Non-pigmented ciliary epithelial cell (primary cell): ENCODE data around the gene KCNA3.
"Not testable (repeated sequence)": the region's sequence is repeated elsewhere in the genome, so short reads cannot be mapped to it uniquely, and the experiment has no call there.

Experiments
- DNase-seq: peaks from one replicate; pipeline ENCODE4 v3.0.0-alpha.2; 2010; ENCODE audit warnings: low read depth

Gene KCNA3

DNA sequence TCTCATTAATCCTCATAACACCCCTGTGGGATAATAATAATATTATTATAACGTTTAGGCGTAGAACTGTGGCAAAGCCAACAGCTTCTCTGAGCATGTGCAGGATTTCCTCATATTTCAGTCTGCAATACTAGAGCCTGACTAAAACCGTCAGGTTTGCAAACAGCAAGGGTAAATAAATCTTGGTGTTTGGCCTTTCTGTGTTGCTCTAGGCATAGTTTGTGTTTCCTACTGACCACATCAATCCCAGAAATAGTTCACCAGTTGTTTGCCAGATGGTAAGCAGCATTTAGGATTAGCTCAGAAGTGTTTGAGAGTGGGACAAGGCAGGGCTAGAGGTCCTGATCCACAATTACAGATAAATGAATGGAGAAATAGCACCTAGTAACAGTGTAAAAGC is 2.8 kb upstream of the KCNA3 start:
- no peak for DNase-seq

DNA sequence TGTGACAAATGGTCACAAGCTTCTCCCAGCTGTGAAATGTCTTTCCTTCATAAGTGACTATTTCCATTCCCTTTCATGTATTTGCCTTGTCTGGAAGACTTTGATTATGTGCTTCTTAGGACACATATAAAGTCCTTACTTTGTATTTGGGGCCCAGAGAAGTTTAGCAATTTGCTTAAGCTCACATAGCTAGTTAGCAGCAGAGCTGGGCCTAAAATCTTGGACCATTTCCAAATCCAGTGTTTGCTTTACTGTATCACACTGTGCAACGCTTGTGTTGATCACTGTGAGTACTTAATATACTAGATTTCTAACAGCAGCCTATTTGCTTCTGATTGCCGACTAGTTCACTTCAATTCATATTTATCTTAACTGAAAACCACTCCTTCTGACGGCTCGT is 2.2 kb upstream of the KCNA3 start:
- no peak for DNase-seq

DNA sequence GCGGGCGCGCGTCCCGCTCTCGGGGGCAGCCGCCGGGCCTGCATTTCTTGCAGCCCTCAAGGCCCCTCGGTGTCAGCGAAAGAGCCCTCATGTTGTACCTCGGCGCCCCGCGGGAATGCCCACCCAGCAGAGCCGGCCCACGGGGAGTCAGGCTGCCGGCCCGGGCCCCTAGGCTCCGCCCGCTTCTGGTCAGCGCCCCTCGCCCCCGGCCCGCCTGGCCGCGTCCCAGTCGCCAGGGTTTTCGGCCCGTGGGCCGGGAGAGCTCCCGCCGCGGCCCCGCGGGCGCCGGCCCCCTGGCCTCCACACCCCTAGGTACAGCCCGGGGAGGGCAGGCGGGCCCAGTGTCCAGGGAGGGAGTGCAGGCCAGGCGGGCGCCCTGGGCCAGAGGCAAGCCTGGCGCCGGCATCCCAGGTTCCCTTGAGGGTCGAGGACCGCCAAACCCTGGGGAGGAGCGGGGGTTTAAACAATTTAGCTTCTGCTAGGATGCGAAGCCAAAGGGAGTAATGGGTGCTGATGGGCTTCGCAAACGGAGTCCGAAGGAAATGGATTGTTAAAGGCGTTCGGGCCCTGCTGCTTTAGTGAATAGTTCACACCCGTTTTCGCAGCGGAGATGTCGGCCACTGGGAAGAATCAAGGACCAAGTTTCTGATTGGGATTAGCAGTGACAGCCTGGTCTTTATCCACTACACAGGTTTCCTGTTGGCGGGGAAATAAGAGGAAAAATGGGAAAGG is 486 bp upstream of the KCNA3 start:
- DNase-seq: no peak

DNA sequence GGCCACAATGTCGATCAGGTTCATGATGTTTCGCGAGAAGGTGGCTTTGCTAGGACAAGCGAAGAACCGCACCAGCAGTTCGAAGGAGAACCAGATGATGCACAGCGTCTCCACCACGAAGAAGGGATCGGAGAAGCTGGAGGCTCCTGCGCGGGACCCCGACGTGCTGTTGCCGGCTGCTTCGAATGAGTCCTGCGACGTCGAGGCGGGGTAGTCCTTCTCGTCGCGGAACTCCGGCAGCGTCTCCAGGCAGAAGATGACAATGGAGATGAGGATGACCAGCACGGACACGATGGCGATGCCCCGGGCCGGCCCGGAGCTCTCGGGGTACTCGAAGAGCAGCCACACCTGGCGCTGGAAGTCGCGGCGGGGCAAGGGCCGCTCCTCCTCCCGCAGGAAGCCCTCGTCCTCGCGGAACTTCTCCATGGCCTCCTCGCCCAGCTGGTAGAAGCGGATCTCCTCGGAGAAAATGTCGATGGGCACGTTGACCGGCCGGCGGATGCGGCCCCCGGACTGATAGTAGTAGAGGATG is 869 bp downstream of the KCNA3 start:
- DNase-seq: no peak

DNA sequence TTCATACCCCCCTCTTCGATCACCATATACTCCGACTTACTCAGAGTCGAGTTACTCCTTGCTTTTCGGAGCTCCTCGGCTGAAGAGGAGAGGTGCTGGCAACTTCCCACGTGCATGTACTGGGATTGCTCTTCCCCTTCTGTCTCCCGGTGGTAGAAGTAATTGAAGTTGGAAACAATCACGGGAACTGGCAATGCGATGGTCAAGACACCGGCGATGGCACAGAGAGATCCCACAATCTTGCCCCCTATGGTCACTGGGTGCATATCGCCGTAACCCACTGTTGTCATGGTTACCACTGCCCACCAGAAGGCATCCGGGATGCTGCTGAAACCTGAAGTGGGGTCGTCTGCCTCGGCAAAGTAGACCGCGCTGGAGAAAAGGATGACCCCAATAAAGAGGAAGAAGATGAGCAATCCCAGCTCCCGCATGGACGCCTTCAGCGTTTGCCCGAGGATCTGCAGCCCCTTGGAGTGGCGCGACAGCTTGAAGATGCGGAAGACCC is 1.5 kb downstream of the KCNA3 start:
- no peak for DNase-seq

DNA sequence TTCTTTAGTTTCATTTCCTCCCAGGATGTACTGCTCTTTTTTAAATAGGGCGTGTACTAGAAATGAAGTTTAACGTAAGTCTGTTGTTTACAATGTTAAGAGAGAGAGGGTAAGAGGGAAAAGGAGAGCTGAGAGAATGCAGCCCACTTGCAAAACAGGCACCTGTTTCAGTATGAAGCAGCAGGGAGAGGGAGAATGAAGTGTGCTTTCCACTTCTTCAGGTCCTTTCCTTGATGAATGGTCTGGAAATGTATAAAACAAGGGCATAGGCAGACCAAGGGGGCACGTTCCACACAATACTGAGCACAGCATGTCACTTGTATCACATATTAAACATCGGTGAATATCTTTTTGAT is 2.0 kb downstream of the KCNA3 start:
- no peak for DNase-seq

DNA sequence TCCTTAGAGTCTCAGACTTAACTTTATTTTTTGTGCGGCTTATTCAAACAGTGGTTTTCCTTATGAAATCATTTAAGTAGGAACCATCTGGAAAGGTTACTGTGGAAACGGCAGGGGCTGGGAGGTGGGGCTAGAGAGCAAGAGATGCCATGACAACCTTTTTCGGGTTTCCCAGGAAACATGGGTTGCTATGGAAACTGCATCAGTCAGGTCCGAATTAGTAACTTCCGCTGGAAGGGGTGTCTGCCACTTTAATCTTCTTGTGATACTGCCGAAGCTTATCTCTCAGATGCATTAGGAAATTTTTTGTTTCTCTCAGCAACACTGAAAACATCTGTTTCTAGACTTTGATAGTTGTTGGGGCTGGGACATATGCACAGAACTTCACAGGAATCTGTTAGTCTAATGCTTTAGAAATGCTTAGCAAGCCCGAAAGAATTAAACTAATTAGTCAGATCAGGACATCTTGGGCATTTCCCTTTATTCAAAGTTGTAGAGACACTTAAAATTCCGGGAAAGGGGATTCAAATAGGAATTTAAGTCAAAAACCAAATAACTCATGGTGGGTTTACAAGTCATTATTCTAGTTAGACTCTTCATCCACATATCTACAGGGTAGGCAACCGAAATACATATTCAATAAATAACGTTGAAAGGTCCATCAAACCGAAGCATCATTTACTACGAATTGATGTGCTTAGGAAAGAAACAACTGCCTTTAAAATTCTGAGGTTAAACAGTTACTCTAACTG is 2.6 kb downstream of the KCNA3 start:
- no peak for DNase-seq

DNA sequence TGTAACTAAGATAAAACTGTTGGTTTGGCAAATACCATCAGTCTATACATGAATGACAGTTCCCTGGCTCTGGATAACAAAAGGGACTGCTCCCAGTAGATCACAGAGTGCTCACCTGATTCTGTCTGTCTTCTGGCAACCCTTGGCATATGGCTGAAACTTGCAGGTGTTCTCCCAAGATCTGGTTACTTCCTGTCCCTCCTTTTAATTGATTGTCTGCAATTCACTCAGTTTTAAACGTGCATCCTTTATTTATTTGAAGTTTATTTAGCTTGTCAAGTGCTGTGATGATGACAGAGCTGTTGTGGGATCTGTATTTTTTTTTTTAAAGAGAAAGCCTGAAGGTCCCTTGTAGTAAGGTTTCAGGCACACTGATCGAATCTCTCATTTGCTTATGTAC is 3.4 kb downstream of the KCNA3 start:
- DNase-seq: no peak

DNA sequence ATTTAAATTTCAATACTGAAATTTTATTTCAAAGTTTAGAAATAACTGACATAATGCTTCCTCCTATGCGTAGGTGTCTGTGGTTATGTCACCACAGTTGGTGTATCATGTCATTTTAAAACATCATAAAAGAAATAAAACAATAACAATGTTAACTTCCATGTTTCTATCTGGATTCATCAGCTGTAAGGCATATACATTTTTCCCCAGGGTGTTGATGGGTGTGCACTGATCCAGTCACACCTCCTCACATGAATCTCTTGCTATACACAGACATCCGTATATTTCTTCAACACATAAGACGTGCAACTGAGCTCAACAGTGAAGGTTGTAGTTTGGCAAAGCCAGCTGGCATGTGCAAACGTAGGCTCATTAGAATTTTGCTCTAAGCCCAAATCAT is 6.2 kb downstream of the KCNA3 start:
- DNase-seq: no peak

DNA sequence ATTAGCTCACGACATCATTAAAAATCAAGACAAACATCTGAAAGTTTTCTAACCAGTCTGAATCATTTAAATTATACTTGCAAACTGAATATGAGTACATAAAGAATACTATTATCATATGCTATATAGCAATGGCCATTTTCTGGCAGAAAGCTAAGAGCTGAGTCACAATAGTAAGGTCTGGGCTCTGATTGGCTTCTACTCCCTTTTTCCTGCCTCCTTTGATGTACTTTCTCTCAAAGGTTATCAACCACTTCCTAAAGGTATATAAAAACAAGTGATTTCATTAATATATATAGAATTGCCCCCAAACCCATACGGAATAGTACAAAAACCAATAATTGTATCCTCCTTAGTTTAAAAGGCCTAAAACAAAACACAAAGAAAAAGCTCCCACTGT is 7.0 kb downstream of the KCNA3 start:
- no peak for DNase-seq

DNA sequence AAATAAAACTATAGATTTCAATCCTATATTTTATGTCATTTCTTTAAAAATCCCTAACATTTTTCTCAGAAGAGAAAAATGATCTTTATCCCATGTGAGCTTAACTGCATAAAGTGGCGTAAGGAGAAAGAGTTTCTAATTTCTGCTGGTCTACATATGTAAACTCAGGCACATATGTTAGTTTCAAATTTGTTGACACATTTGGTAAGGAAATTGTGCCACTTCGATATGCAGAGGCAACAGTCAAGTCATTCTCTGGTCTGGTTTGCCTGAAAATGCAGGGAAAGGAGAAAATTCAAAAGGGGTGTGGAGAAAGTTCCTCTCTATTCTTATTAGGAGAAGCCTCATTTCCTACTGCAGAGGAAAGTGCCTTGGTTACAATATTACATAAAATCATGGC is 11.5 kb downstream of the KCNA3 start:
- no peak for DNase-seq

DNA sequence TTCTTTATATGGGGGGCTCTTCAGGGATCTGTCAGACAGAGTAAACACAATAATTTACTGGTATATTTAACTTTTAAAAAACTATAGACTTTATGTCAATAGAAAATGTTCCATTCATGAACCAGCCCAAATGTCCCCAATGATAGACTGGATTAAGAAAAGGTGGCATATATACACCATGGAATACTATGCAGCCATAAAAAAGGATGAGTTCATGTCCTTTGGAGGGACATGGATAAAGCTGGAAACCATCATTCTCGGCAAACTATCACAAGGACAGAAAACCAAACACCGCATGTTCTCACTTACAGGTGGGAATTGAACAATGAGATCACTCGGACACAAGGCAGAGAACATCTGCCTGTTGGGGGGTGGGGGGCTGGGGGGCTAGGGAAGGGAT is 15.2 kb downstream of the KCNA3 start:
- DNase-seq: not testable (repeated sequence)

DNA sequence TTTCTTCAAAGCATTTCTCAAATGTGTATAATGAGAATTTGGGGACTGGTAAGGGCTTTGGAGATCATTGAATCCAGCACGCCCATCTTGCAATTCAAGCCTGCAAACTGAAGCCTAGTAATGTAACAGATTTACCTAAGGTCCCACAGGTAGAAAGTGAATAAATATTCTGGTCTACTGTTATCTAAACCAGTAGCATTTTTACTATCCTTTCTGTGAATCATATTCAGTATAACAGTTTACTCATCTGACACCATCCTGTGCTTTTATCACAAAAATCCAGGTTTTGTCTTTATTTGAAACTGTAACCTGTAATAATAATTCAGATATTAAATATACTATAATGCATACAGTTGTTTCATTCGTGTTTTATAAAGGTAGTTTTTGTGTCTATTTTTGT is 17.4 kb downstream of the KCNA3 start:
- DNase-seq: no peak

DNA sequence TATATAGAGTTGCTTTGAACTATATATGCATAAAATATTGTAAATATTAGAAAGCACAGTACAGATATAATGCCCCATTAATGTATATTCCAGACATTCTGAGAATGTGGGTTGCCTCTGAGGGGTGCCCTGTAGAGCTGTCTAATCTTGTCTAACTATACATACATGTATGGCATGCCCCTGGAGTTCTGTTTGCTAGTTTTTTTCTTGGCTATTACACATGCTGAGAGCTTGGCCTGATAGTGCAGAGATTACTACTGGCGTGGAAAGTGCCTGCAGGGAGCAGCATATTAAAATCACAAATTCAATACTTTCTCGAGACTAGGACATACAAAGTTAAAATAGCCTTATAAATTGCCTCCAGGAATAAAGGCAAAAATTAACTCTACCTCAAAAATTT is 24.1 kb downstream of the KCNA3 start:
- DNase-seq: no peak

DNA sequence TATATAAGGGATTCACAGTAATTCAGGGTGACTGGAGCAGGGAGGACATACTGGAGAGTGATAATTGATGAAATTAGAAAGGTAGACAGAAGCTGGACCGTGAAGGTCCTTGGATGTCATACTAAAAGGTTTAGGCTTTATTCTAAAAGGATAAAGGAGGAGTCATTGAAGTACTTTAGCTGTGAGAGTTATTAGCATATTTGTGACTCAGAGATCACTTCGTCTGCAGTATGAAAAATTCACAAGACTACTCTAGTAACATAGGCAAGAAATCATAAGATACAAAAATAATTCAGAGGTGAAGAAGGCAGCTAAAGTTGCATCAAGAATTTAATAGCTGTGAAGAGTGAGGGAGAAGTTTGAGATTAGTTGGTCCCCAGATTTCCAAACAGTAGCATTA is 26.3 kb downstream of the KCNA3 start:
- DNase-seq: no peak

DNA sequence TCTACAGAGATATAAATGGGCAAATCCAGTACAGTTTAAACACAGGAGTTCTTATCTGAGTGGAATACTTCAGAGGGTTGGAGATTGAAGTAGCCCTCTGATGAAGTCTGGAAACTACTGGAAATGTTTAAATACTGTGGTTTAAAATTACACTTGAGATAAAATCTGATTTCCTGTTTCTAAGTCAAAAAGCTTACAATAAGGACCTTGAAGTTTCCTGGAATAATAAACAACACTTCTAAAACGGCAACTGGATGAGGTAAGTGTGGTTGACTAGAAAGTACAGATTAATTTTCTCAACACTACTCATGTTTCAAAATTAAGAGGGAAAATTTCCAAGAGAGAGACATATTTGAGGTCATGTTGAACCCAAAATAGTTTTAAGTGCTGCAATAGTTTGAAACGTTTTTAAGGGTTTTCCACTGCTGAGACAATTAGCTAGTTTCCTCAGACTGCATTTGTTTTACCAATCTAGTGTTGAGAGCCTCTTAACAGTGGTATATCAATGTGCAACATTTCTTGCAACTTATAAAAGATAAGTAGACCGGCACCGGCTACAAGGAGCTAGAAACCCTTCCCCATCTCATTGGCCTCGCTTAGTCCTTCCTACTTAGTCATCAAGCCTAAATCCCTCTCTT is 27.4 kb downstream of the KCNA3 start:
- DNase-seq: peak; percentile 45

DNA sequence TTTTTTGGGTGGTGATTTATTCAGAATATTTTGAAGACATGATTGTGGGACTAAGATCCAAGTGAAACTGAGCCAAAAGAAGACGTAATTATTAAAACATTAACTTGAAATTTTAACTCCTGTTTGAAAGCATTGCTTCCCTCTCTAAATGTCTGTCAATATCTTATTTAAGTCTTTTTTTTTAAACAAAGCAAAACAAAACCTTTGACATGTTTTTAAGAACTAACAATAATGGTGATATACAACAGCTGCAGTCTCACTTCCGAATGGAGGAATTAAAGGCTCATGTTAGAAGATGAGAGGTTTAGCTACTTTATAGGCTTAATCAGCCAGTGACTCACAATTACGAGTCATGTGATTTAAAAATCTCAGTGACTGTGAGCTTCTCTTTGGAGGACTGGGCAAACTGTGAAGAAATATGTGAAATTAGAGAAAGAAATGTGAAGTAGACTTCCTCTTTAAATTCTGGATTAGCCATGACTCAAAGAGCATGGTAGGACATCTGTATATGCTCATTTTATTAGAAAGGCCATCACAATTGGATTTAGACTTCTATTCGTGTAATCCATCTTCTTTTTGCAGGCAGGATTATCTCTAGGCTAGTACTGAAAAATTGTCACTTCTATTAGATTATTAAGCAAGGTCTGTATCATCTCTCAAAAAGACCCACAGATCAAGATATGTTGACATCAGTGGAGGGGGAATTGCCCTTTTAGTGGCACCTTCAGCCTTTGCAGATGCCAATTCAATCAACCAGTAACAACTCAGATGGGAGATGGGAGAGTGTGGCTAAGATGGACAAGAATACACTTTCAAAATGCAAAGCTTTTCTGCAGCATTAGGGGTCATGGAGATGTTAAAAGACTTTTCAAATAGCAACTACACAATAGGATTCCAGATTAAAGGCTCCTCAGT is 28.7 kb downstream of the KCNA3 start:
- DNase-seq: peak; percentile 42

DNA sequence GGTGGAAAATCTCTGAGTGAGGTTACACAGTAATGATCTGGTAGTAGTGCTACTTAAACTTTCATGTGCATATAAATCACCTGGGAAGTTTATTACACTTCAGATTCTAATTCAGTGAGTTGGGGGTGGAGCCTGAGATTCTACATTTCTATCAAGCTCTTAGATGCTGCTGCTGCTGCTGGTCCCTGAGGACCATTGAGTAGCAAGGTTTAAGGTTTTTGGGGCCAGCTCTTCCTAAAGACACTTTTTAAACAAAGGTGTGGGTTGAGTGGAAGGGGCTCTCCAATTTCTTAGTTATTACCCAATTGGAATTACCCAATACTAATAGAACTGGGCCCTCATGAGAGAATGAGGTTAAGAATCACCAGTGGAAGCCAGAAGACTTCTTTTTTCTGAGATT is 29.5 kb downstream of the KCNA3 start:
- no peak for DNase-seq

DNA sequence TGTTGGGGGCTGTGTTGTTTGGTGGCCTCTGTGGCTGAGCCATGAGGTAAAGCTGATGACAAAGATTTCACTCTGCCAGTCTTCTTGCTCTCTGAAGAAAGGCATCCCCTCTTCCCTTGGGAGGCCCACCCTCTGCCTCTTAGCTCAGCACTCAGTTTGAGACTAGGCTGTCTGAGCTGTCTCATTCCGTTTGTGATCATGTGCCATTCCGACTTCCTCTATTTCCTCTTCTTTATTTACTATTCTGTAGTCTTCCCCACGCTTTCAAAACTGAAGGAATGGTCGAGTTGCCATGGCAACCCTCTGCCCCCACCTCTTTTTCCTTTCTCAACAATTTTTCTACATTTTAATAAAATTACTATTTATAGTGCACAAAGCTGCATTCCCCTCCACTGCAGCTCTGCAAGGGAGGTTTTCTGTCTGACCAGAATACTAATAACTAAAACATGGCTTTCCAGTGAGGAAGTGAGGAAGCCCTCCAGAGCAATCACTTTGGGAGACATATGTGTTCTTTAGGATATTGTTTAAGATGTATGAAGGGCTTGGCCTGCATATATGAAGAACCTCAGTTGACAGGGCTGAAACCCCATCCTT is 30.8 kb downstream of the KCNA3 start:
- DNase-seq: no peak

DNA sequence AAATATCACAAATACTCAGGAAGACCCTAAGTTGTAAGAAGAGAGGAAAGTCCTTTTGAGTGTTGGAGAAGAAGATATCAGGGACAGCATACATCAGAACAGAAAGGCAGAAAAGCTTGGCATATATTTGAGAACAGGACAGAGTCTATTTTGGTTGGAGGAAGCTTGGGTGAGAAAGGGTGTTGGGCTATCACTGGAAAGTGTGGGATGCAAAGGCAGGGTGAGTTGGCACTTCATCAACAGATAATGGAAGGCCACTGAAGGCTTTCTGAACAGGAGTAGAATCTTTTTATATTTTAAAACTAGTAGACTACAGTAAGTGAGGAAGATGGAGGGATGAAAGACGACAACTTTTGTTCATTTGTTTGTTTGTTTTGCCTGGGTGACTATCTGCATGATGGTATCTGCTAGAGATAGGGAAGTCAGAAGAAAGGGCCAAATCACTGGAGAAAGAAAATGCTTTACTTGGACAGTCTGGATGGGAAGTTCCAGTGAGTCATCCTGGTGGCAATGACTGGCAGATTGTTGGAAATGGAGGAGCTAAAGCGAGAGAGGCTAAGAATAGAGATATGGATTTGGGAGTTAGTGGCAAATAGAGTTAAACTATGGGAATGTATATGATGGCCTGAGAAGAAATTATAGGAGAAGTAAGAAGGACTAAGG is 34.9 kb downstream of the KCNA3 start:
- no peak for DNase-seq

DNA sequence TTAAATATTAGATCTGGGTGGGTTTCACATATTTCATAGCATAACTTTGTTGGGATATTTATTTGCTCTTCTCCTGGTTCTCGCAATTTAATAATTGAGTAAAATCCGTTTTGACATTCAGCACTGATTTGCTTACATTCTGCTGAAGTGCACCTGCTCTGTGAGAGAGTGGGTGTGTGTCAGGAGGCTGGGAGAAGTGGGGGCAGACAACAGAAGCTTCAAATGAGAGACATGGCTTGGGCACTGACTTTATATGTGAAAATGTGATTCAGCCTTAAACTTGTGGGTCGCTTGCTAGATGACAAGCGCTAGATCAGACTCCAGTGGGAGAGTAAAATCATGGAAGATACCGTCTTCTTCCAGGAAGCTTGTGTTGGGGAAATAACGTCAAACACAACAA is 36.2 kb downstream of the KCNA3 start:
- no peak for DNase-seq
